ENCODE measurements around the gene TYW1B. TPM values are rescaled to one million over a fixed set of nuclear protein-coding genes. Genes with fewer than 3 reads are reported as not detected.
"Not testable (repeated sequence)": the region's sequence is repeated elsewhere in the genome, so short reads cannot be mapped to it uniquely, and the experiment has no call there.

Gene TYW1B
- polyA plus RNA-seq, 10 donors = 4.3 to 13.3 (median 5.4) TPM

GRCh38 chr7:72700548-72700947, 127.5 kb downstream of the TYW1B start:
- DNase-seq = not testable (repeated sequence)

- DNase-seq = not testable (repeated sequence)
Measured at GRCh38 chr7:72697066-72697465, 130.9 kb downstream of the TYW1B start.

- not testable (repeated sequence) for DNase-seq
Measured at GRCh38 chr7:72696643-72697042, 131.4 kb downstream of the TYW1B start.

GRCh38 chr7:72695482-72695881, 132.5 kb downstream of the TYW1B start:
- DNase-seq = not testable (repeated sequence)

GRCh38 chr7:72691442-72691841, 136.6 kb downstream of the TYW1B start:
- not testable (repeated sequence) for DNase-seq

GRCh38 chr7:72690177-72690576, 137.8 kb downstream of the TYW1B start:
- not testable (repeated sequence) for DNase-seq

GRCh38 chr7:72689344-72689743, 138.7 kb downstream of the TYW1B start:
- not testable (repeated sequence) for DNase-seq

GRCh38 chr7:72681211-72681610, 146.8 kb downstream of the TYW1B start:
- not testable (repeated sequence) for DNase-seq

GRCh38 chr7:72676880-72677279, 151.1 kb downstream of the TYW1B start:
- not testable (repeated sequence) for DNase-seq

GRCh38 chr7:72676086-72676690, 151.8 kb downstream of the TYW1B start:
- not testable (repeated sequence) for DNase-seq

GRCh38 chr7:72675686-72676085, 152.3 kb downstream of the TYW1B start:
- DNase-seq = not testable (repeated sequence)

GRCh38 chr7:72674394-72674793, 153.6 kb downstream of the TYW1B start:
- no peak for DNase-seq

GRCh38 chr7:72670850-72671249, 157.2 kb downstream of the TYW1B start:
- DNase-seq = not testable (repeated sequence)

GRCh38 chr7:72668435-72668834, 159.6 kb downstream of the TYW1B start:
- DNase-seq = not testable (repeated sequence)

GRCh38 chr7:72667049-72667448, 161.0 kb downstream of the TYW1B start:
- DNase-seq = peak in 1 of 3 donors; percentile 3

- DNase-seq = not testable (repeated sequence)
Measured at GRCh38 chr7:72648574-72648973, 179.4 kb downstream of the TYW1B start.

GRCh38 chr7:72643708-72644107, 184.3 kb downstream of the TYW1B start:
- DNase-seq = not testable (repeated sequence)

GRCh38 chr7:72641485-72642248, 186.3 kb downstream of the TYW1B start:
- not testable (repeated sequence) for DNase-seq

GRCh38 chr7:72640740-72641139, 187.3 kb downstream of the TYW1B start:
- not testable (repeated sequence) for DNase-seq

GRCh38 chr7:72635273-72635908, 192.6 kb downstream of the TYW1B start:
- DNase-seq = not testable (repeated sequence)

GRCh38 chr7:72632765-72633292, 195.2 kb downstream of the TYW1B start:
- not testable (repeated sequence) for DNase-seq

- DNase-seq = not testable (repeated sequence)
Measured at GRCh38 chr7:72628375-72628774, 199.6 kb downstream of the TYW1B start.
